HepG2 (cell line): ENCODE measurements around the gene UBE2H. TPM values are rescaled to one million over a fixed set of nuclear protein-coding genes. Genes with fewer than 3 reads are reported as not detected.

ENCODE experiments used
- ATAC-seq: fragments of 200-7000 bp; cut with Tn5 transposase; 3 replicates; pipeline ENCODE4 v1.9.1; 2020; ENCODE audit warnings: mild to moderate bottlenecking, moderate library complexity
- BruUV-seq: library from RNA; stranded (reverse); fragments of 400-500 nt; replicated peaks from 2 replicates; lab custom pipeline; 2021; lab: Mats Ljungman, UMichigan
- CTCF ChIA-PET: fragments of 300-600 bp; formaldehyde crosslinking; extraction: SDS; loops from one replicate; lab custom pipeline; 2021; ENCODE audit warnings: low total read pairs, inconsistent platforms, low intra/inter-chr PET ratio; lab: Yijun Ruan, JAX
- POLR2A ChIA-PET: fragments of 350-600 bp; sonication (Branson Sonifier 250); formaldehyde crosslinking; loops from one replicate; lab custom pipeline; 2020; ENCODE audit warnings: antibody characterized with exemption, inconsistent platforms; lab: Yijun Ruan, JAX
- DNase-seq: peaks from one replicate; pipeline ENCODE4 v3.0.0-alpha.2; 2015; ENCODE audit warnings: low spot score
- FAIRE-seq: peaks from 3 replicates; lab custom pipeline; 2011; peaks lifted over from hg19 to GRCh38; lab: Jason Lieb, UNC
- H2AFZ ChIP-seq: one replicate; pipeline ENCODE4 v1.6.1; 2011; ENCODE audit warnings: low read length, inconsistent platforms
- H3K27ac ChIP-seq: fragments of 300-600 bp; 3 replicates; pipeline ENCODE4 v1.8.0; 2011; ENCODE audit warnings: mixed run types, mild to moderate bottlenecking, mixed read lengths, low read length, inconsistent platforms; ENCODE audit not compliant: insufficient read depth; ENCODE audit errors: extremely low read length
- H3K27me3 ChIP-seq, 2 experiments: fragments of 200-600 bp in 1 of 2; 2 replicates in 1 of 2; 3 replicates in 1 of 2; pipeline versions ENCODE4 v1.6.0 to v1.8.0; 2011; ENCODE audit warnings: low read length in 2 of 2, mild to moderate bottlenecking in 2 of 2, moderate library complexity in 2 of 2, inconsistent platforms in 1 of 2; ENCODE audit not compliant: insufficient read depth in 2 of 2, control insufficient read depth in 1 of 2
- H3K36me3 ChIP-seq, 2 experiments: fragments of 200-600 bp in 1 of 2; replicated peaks in 1 of 2; 2 replicates in 1 of 2; 3 replicates in 1 of 2; pipeline versions ENCODE4 v1.5.1 to v1.8.0; 2011; ENCODE audit warnings: low read length in 2 of 2, inconsistent platforms in 1 of 2; ENCODE audit not compliant: insufficient read depth in 2 of 2, control insufficient read depth in 1 of 2
- H3K4me1 ChIP-seq: 2 replicates; pipeline ENCODE4 v1.5.1; 2012; ENCODE audit warnings: low read length, inconsistent platforms; ENCODE audit not compliant: insufficient read depth
- H3K4me2 ChIP-seq: 2 replicates; pipeline ENCODE4 v1.6.0; 2011; ENCODE audit warnings: low read depth, low read length, inconsistent platforms
- H3K4me3 ChIP-seq, 3 experiments: fragments of 200-600 bp in 1 of 3; sonication (generic), shearing (Covaris generic) in 1 of 3; replicated peaks in 1 of 3; 2 replicates each; pipeline ENCODE4 v1.5.1; 2011 to 2016; ENCODE audit warnings: low read length in 3 of 3, inconsistent platforms in 2 of 3, low read depth in 2 of 3, mild to moderate bottlenecking in 2 of 3, control low read depth in 1 of 3, mixed read lengths in 1 of 3; ENCODE audit not compliant: insufficient read depth in 1 of 3
- H3K79me2 ChIP-seq: one replicate; pipeline ENCODE4 v1.6.1; 2011; ENCODE audit warnings: low read length, inconsistent platforms; ENCODE audit not compliant: insufficient read depth
- H3K9ac ChIP-seq: 2 replicates; pipeline ENCODE4 v1.6.0; 2011; ENCODE audit warnings: mild to moderate bottlenecking, low read depth, low read length, inconsistent platforms; ENCODE audit not compliant: insufficient read depth
- H3K9me3 ChIP-seq: 2 replicates; pipeline ENCODE4 v1.5.1; 2012; ENCODE audit warnings: mild to moderate bottlenecking, low read length
- H4K20me1 ChIP-seq: 2 replicates; pipeline ENCODE4 v1.6.0; 2011; ENCODE audit warnings: inconsistent platforms, mild to moderate bottlenecking, low read length, moderate library complexity; ENCODE audit not compliant: insufficient read depth
- KLF12 ChIP-seq: sonication (generic); formaldehyde crosslinking; IDR thresholded peaks from 2 replicates; pipeline ENCODE4 v1.4.0; 2020; ENCODE audit warnings: missing genetic modification reagents, borderline replicate concordance
- MAX ChIP-seq: IDR thresholded peaks from 2 replicates; pipeline ENCODE4 v1.6.1; 2012; ENCODE audit warnings: inconsistent platforms
- MTA3 ChIP-seq: sonication (generic); formaldehyde crosslinking; IDR thresholded peaks from 2 replicates; pipeline ENCODE4 v1.4.0; 2020; ENCODE audit warnings: missing genetic modification reagents
- RBM22 ChIP-seq: fragments of 200-400 bp; formaldehyde crosslinking; optimal IDR thresholded peaks from 2 replicates; pipeline ENCODE3; 2017; ENCODE audit warnings: mild to moderate bottlenecking, low read length, moderate library complexity
- SRSF4 ChIP-seq: fragments of 200-400 bp; formaldehyde crosslinking; IDR thresholded peaks from one replicate; pipeline ENCODE4 v1.6.1; 2018; ENCODE audit warnings: mild to moderate bottlenecking, low read depth, low read length, moderate library complexity; ENCODE audit not compliant: poor library complexity, severe bottlenecking
- ZMYM4 ChIP-seq: sonication (generic); formaldehyde crosslinking; IDR thresholded peaks from 2 replicates; pipeline ENCODE4 v1.8.1; 2023; ENCODE audit warnings: mild to moderate bottlenecking, missing genetic modification reagents
- ZNF547 ChIP-seq: sonication (generic); formaldehyde crosslinking; IDR thresholded peaks from 2 replicates; pipeline ENCODE4 v1.5.1; 2020; ENCODE audit warnings: mild to moderate bottlenecking, missing genetic modification reagents
- ZNF557 ChIP-seq: sonication (generic); formaldehyde crosslinking; IDR thresholded peaks from 2 replicates; pipeline ENCODE4 v1.4.0; 2020; ENCODE audit warnings: missing genetic modification reagents
- WGBS: methylation state at CpG from one replicate; pipeline ENCODE4 v1.1.6; 2017; ENCODE audit warnings: low lambda C conversion rate; 5-methylcytosine and 5-hydroxymethylcytosine counted together
- in situ Hi-C: cut with HindIII; loops from 2 replicates; pipeline ENCODE4 v1.10.0; 2017; ENCODE audit warnings: low pct_unique_long_range_greater_than_20kb; ENCODE audit not compliant: extremely low pct_ligation_motif_present
- intact Hi-C: fragments of 100-400 bp; cut with micrococcal nuclease; formaldehyde crosslinking; loops from one replicate; pipeline ENCODE4 v1.10.0; 2022; ENCODE audit not compliant: unreplicated experiment
- polyA plus RNA-seq, 8 experiments: library from polyadenylated mRNA; depleted of rRNA in 3 of 8; stranded (reverse) in 7 of 8; unstranded in 1 of 8; fragments of >200 nt; fragmentation: Illumina TruSeq in 4 of 8; extraction: Trizol in 4 of 8; gene quantifications; 2 replicates each; pipeline versions ENCODE4 v1.2.1 to v1.2.3, GENCODE V29; 2011 to 2016; ENCODE audit warnings: low read depth in 4 of 8, missing spikeins in 1 of 8, mixed read lengths in 1 of 8; ENCODE audit not compliant: insufficient read depth in 1 of 8
- total RNA-seq, 5 experiments: library from RNA; depleted of rRNA; stranded (reverse); fragments of >200 nt; fragmentation: Illumina TruSeq; extraction: Trizol; gene quantifications; 2 replicates each; pipeline ENCODE4 v1.2.3, GENCODE V29; 2016; ENCODE audit warnings: low read depth in 1 of 5

UBE2H gene
- total and polyA plus RNA-seq, 2 of the 13 experiments (the other 11 are each of a cell fraction or from before 2014, with no cell fraction given), result 15.5 to 40.1 TPM

GRCh38 chr7:129969881-129970446, 17.2 kb upstream of the UBE2H start:
- peak overlapping the region; percentile 66 for H3K4me2 ChIP-seq
- H3K4me3 ChIP-seq, result no peak overlapping the region
- H3K9ac ChIP-seq, result peak overlapping the region; percentile 39; the same call in 1 of the 2 replicates
- FAIRE-seq (no peak), ATAC-seq (no peak), DNase-seq (no peak)
- peak overlapping the region; percentile 71 for H2AFZ ChIP-seq
- no peaks in the 10 kb centered on the region for H4K20me1 ChIP-seq
- no peaks in the 10 kb centered on the region for H3K79me2 ChIP-seq
- peaks cover 0 to 2% of the 10 kb centered on the region in 2 experiments; a peak in 2 of 5 replicates for H3K27me3 ChIP-seq
- 34% methylated on average over 3 of the region's 3 CpGs for WGBS
- no peaks in the 10 kb centered on the region for H3K36me3 ChIP-seq
- H3K9me3 ChIP-seq, result no peaks in the 10 kb centered on the region
- BruUV-seq, result no TSS peak
- CTCF ChIA-PET, result no interaction called here
- POLR2A ChIA-PET, result interaction anchor here (0.6 to 1.7 kb wide), 4 partner anchors 11 to 39 kb away, joined by 3 to 7 read pairs (median 4); no protein-coding TSS in a partner anchor
- intact Hi-C loops, result no loop called here
- H3K4me1 ChIP-seq, result peaks cover 39% of the 10 kb centered on the region
- TF ChIP-seq ZMYM4 (CRISPR knock-in tag) (no peak), ZNF557 (no peak), ZNF547 (CRISPR knock-in tag) (no peak), MTA3 (CRISPR knock-in tag) (no peak), KLF12 (no peak), SRSF4 (no peak), MAX (0 out of 2 replicates have a peak, but pooled peaks have one; percentile 27), RBM22 (no peak)
- in situ Hi-C loops, result no loop called here
- H3K27ac ChIP-seq, result no peak overlapping the region
